ENCODE data around the gene SH2D2A.

SH2D2A gene

GRCh38 chr1:156847591-156848460 lies 31.2 kb upstream of the SH2D2A start:
- no peak for DNase-seq

DNA sequence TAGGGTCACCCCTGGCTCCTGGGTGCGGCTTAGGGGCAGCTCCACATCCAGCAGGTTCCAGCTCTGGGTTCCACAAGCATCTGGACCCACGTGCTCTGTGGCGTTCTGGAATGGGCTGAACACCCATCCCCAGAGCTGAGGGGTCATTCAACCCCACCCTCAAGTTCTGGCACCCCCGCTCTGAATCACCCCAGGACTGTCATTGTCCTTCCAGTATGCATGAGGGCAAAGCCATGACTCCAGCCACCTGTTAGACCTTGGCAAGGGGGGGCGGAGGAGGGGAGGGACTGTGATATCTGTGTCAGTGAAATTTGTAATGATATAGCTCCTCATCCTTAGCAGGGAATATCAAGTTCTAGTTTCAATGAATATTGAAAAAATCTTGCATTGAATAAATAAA lies 30.0 kb upstream of the SH2D2A start:
- no peak for DNase-seq

DNA sequence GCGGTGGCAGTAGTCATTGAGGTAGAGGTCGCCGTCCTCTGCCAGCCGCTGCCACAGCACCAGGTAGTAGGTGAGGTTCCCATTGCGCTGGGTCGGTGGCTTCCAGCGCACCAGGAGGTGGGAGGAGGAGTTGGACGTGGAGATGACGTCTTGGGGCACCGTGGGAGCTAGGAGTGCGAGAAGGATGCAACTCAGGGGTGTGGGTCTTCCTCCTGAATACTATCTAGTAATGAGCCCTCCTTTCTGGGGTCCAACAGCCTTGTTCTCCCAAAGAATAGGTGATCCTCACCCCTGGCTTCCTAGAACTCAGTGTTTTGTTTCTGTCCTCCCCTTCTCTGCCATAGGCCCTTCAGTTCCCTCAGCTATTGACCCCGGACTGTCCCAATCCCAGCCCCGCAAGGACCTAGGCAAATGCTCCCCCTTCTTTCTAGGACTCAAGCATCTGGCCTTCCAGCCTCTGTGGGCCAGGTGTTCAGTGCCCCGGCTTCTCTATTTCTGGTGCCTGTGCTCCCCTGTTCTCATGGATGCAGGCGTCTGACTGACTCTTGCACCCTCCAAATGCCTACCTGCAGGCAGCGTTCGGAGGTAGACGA lies 29.4 kb upstream of the SH2D2A start:
- DNase-seq = no peak

DNA sequence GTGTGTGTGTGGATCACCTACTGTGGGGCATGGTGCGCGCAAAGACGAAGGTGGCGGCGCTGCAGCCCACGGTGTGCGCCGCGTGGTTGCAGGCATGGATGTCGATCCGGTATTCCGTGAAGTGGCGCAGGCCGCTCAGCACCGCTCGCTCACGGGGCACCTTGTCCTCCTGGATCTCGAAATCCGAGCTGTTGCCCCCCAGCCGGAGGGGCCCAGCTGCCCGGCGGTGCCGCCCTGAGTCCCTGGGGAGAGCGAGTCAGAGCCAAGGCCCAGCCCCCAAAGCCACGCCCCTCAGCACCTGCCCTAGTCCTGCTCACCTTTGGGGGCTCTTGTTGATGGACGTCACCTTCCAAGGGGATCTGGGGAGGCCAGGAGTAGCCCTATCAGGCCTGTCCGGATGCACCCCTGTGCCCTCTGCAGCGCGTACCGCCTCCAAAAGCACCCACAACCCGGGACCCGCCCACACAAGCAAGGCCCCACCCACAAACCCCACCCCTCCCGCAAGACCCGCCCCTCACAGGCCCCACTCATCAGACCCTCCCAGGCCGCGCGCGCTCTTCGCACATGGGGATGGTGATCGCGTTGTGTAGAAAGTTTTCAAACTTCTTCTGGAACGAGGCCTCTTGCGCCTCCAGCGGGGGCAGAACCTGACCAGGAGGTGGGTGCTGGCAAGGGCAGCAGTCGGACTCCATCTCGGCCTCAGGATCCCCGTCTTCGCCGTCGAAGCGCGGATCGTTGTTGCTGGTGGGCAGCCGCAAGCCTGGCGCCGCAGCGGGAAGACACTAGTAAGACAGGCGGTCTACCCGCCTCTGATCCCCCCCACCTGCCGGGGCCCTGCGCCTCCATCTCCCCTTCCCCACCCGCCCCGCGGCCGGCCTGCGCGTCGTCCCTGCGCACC lies 28.7 kb upstream of the SH2D2A start:
- DNase-seq = no peak

DNA sequence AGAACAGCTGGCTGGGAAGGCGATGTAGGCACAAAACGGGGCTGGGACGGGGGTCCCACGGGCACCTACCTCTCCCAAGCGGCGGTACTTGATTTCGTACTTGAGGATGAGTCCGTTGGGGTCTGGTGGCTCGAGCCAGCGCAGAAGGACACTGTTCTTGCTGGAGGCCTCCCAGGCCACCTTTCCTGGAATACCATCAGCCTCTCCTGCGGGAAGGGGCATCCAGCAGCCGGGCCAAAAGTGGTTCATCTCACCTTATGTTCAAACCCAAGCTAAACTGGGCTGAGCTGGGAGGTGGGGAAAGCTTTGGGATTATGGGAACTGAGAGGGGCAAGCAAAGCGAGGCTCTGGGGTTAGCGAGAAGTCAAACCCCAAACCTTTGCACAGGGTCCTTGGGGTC lies 28.0 kb upstream of the SH2D2A start:
- DNase-seq = no peak

- DNase-seq = no peak
Measured at GRCh38 chr1:156844102-156844501, 27.5 kb upstream of the SH2D2A start.

GRCh38 chr1:156842618-156843300 lies 26.1 kb upstream of the SH2D2A start:
- DNase-seq = no peak

GRCh38 chr1:156841295-156841855 lies 24.7 kb upstream of the SH2D2A start:
- no peak for DNase-seq

GRCh38 chr1:156840898-156841279 lies 24.2 kb upstream of the SH2D2A start:
- no peak for DNase-seq

DNA sequence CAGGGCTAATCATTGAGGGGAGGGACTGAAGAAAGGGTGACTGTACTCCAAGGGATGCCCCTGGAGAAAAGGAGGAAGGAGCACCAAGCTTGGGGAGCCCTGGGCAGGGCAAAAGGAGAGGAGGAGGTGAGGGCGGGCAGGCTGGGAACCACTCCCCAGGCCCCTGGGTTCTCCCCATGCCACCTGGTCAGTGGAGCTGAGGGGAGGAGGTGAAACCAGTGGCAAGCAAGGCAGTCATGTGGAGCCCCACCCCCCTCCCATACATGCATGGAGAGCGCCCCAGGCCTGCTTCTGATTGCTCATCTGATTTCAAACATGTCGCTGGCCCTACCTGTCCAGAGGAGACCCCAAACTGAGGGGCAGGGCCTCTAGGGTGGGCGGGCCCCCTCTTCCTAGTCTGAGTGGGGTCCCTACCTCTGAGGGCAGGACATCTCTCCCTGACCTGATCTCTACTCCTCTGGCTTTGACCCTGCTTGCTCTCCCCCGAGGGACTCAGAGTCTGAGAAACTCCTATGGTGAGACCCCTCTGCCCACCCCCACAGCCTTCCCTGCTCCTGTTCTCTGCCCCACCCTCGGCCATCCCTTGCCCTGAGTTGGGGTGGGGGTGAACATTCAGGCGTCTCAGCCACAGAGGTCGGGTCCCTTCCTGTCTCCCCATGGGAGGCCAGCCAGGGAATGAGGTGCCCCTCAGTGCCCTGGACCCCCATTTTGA lies 23.7 kb upstream of the SH2D2A start:
- no peak for DNase-seq

GRCh38 chr1:156839426-156840109 lies 22.9 kb upstream of the SH2D2A start:
- no peak for DNase-seq

DNA sequence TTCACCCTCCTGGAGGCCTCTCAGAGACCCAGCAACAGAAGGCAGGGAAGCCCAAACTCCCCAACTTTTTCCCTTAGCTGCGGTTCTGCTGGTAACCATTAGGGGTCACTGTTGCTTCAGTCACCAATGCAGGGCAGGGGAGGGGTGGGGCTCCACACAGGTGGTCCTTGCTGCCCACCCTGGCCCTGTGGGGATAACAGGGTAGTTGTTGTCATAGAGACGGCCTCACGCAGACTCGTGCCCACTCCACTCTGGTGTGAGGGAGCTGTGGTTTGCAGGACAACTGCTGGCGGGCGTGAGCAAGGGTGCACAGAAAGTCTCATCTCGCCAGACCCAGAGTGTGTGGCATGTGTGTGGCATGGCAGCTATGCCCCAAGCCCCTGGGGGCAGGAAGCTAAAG lies 22.3 kb upstream of the SH2D2A start:
- no peak for DNase-seq

- no peak for DNase-seq
Measured at GRCh38 chr1:156836892-156837291, 20.2 kb upstream of the SH2D2A start.

DNA sequence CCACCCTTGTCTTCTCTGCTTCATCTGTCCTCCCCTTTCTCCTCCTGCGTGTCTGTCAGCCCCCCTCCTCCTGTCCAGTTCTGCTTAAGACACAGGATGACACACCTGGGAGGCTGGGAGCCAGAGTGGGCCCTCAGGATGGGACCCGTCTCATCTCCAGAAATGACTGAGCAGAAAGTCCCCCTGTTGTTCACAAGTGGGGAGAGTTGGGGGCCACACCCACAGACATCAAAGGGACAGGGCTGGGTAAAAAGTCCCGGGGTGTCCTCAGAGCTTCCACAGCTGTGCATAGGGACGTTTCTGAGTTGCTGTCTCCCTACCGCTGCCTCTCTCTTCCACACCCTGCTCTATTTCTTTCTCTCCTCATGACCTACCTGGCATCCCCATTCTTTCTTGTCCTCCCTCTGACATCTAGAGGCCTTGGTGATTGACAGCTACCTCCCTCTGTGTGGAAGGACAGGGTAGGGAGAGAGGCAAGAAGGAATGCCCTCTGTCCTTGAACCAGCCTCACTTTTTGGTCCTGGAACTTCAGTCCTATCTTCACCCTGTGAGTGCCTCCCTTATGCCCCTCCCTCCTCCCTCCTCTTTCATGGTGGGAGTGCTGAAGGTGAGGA lies 19.5 kb upstream of the SH2D2A start:
- no peak for DNase-seq

- DNase-seq = no peak
Measured at GRCh38 chr1:156834322-156834721, 17.7 kb upstream of the SH2D2A start.

- no peak for DNase-seq
Measured at GRCh38 chr1:156833603-156834002, 17.0 kb upstream of the SH2D2A start.

DNA sequence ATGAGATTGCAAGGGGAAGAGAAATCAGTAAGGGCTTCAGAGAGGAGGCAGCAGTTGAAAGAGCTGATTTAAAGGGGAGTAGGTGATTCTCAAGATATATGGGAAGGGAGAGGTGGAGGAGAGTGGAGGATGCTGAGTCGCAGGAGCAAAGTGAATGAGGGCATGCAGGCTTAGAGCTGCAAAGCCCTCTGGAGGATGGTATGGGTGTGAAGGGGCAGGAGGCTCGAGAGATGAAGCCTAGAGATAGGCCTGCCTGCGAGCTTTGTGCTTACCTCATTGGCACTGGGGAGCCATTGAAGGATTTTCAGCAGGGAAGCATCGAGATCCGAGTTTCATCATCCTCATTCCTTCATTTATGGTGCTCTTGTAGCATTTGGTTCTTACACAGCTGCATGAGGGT lies 15.8 kb upstream of the SH2D2A start:
- DNase-seq = no peak

DNA sequence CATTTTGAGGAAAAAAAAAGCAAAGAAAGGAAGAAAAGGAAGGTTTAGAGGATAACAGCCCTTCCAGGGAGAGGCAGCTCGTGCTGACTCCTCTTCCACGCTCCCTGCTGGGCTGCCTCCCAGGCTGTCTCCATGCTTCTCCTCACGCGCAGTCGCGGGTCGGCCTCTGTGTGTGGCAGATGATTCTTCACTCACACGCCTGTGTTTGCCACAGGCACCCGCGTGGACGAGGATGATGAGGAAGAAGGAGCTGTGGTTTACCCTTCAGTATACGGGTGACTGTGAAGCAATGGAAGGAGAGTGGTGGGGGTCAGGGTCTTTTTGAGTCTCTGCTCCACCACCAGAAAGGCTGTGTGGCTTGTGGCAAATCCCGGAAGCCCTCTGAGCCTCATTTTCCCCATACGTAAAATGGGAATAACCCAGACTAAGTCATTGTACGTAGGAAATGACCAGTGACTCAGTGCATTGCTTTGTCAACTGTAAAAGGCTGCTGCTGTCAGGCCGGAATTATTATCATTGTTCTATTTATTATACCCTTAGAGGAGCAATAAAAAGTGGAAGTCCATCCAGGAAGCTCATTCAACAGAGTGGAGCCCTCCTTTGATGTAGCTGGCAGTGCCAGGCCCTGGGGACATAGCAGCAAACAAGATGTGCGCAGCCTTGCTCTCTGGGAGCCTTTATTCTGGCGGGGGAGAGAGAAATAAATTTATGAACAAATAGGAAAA lies 11.9 kb upstream of the SH2D2A start:
- no peak for DNase-seq

- DNase-seq = no peak
Measured at GRCh38 chr1:156826630-156827029, 10.0 kb upstream of the SH2D2A start.

DNA sequence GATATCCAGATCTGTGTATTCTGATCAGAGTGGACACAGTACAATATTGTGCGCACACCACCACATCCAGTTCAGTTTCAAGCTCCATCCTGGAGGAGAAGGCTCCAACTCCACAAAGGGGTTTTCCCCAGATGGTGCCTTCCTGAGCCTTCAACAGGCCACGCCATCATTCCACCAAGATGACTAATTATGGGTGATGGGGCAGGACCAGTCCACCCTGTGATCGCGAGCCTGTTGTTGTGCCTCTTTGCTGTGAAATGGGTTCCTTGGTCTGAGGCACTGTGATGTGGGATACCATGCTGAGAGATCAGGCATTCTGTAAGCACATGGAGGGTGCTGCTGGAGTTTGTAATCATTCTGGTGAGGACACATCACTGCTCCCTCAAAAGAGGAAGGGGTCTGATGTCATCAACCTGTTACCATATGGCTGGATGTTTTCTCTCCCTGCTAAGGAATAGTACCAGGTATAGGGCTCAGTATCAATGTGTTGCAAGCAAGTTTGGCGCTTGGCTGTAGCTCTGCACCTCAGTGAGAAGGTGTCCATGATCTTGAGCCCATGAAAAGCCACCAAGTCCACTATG lies 6.7 kb upstream of the SH2D2A start:
- DNase-seq = no peak

Data from NCI-H1436 (cell line).